NCI-H187 (cell line): ENCODE measurements around the gene SLC11A1.

Experiments
- DNase-seq, 2 experiments: peaks; one replicate each; lab custom pipeline; 2025; lab: John Stamatoyannopoulos, UW

SLC11A1 gene

GRCh38 chr2:218366621-218367414 is 15.3 kb upstream of the SLC11A1 start:
- DNase-seq, result no peak

GRCh38 chr2:218367415-218368149 is 14.5 kb upstream of the SLC11A1 start:
- DNase-seq, result no peak

GRCh38 chr2:218368150-218368528 is 13.9 kb upstream of the SLC11A1 start:
- no peak for DNase-seq

- DNase-seq, result no peak
Measured at GRCh38 chr2:218368621-218369153, 13.4 kb upstream of the SLC11A1 start.

GRCh38 chr2:218369330-218369729 is 12.7 kb upstream of the SLC11A1 start:
- no peak for DNase-seq

- no peak for DNase-seq
Measured at GRCh38 chr2:218370410-218371063, 11.5 kb upstream of the SLC11A1 start.

GRCh38 chr2:218371983-218372350 is 10.1 kb upstream of the SLC11A1 start:
- no peak for DNase-seq

- no peak for DNase-seq
Measured at GRCh38 chr2:218374795-218375194, 7.3 kb upstream of the SLC11A1 start.

- no peak for DNase-seq
Measured at GRCh38 chr2:218375212-218375611, 6.9 kb upstream of the SLC11A1 start.

GRCh38 chr2:218378053-218378452 is 4.0 kb upstream of the SLC11A1 start:
- DNase-seq, result no peak

- DNase-seq, result no peak
Measured at GRCh38 chr2:218382785-218383184, 712 bp downstream of the SLC11A1 start.

GRCh38 chr2:218383892-218384519 is 1.9 kb downstream of the SLC11A1 start:
- no peak for DNase-seq

GRCh38 chr2:218384975-218385374 is 2.9 kb downstream of the SLC11A1 start:
- DNase-seq, result no peak

- no peak for DNase-seq
Measured at GRCh38 chr2:218386505-218387368, 4.7 kb downstream of the SLC11A1 start.

- DNase-seq, result peak; percentile 39 to 42
Measured at GRCh38 chr2:218387369-218388194, 5.5 kb downstream of the SLC11A1 start.

GRCh38 chr2:218389333-218390150 is 7.5 kb downstream of the SLC11A1 start:
- no peak for DNase-seq

- DNase-seq, result no peak
Measured at GRCh38 chr2:218391202-218391601, 9.1 kb downstream of the SLC11A1 start.

GRCh38 chr2:218392459-218392858 is 10.4 kb downstream of the SLC11A1 start:
- no peak for DNase-seq

GRCh38 chr2:218392891-218393462 is 10.9 kb downstream of the SLC11A1 start:
- no peak for DNase-seq
